Osteocyte (in vitro differentiated cells): ENCODE data around the gene TARS1. TPM values are rescaled to one million over a fixed set of nuclear protein-coding genes. Genes with fewer than 3 reads are reported as not detected.

Experiments used
- DNase-seq: peaks from one replicate; pipeline ENCODE4 v3.0.0; 2021; ENCODE audit warnings: mixed read lengths; ENCODE audit not compliant: unreplicated experiment; ENCODE audit errors: extremely low spot score
- H3K27ac Mint-ChIP-seq: one replicate; pipeline ENCODE4 v1.8.0; 2021; ENCODE audit warnings: mild to moderate bottlenecking, mixed read lengths; ENCODE audit not compliant: unreplicated experiment
- H3K27me3 Mint-ChIP-seq: one replicate; pipeline ENCODE4 v1.8.0; 2021; ENCODE audit warnings: mixed read lengths; ENCODE audit not compliant: unreplicated experiment
- H3K36me3 Mint-ChIP-seq: one replicate; pipeline ENCODE4 v1.8.0; 2021; ENCODE audit warnings: mixed read lengths; ENCODE audit not compliant: unreplicated experiment
- H3K4me1 Mint-ChIP-seq: one replicate; pipeline ENCODE4 v1.8.0; 2021; ENCODE audit warnings: mixed read lengths; ENCODE audit not compliant: unreplicated experiment
- H3K4me3 Mint-ChIP-seq: one replicate; pipeline ENCODE4 v1.8.0; 2021; ENCODE audit warnings: mild to moderate bottlenecking, moderate library complexity, mixed read lengths; ENCODE audit not compliant: unreplicated experiment
- H3K9me3 Mint-ChIP-seq: one replicate; pipeline ENCODE4 v1.8.0; 2021; ENCODE audit warnings: mixed read lengths; ENCODE audit not compliant: unreplicated experiment
- CTCF ChIP-seq: fragments of 200-600 bp; sonication (generic); IDR thresholded peaks from 2 replicates; pipeline ENCODE4 v1.5.0; 2021; ENCODE audit warnings: antibody characterized with exemption, mild to moderate bottlenecking, moderate library complexity
- total RNA-seq: library from RNA; stranded (reverse); gene quantifications from 2 replicates; pipeline ENCODE4 v1.2.1, GENCODE V29; 2021

The TARS1 gene
- total RNA-seq, 1 donor from 2014 or later: 237 TPM

- Mint-ChIP-seq H3K27ac (no peak overlapping the region), H3K27me3 (no peaks in the 10 kb centered on the region), H3K36me3 (peaks cover 61% of the 10 kb centered on the region), H3K4me3 (no peak overlapping the region), H3K9me3 (no peaks in the 10 kb centered on the region), H3K4me1 (no peaks in the 10 kb centered on the region)
- no peak for TF ChIP-seq CTCF
- DNase-seq: no peak
These were observed 34.9 kb downstream of the TARS1 start for GRCh38 chr5:33475706-33476105.

GRCh38 chr5:33476992-33477391 lies 36.2 kb downstream of the TARS1 start:
- Mint-ChIP-seq H3K36me3 (peaks cover 52% of the 10 kb centered on the region), H3K27me3 (no peaks in the 10 kb centered on the region), H3K4me1 (no peaks in the 10 kb centered on the region), H3K9me3 (no peaks in the 10 kb centered on the region), H3K27ac (no peak overlapping the region), H3K4me3 (no peak overlapping the region)
- no peak for DNase-seq
- TF ChIP-seq CTCF: no peak

- H3K4me1 Mint-ChIP-seq: no peaks in the 10 kb centered on the region
- H3K4me3 Mint-ChIP-seq: no peak overlapping the region
- peaks cover 50% of the 10 kb centered on the region for H3K36me3 Mint-ChIP-seq
- H3K9me3 Mint-ChIP-seq: no peaks in the 10 kb centered on the region
- no peak for DNase-seq
- no peaks in the 10 kb centered on the region for H3K27me3 Mint-ChIP-seq
- no peak overlapping the region for H3K27ac Mint-ChIP-seq
- no peak for TF ChIP-seq CTCF
These were observed 37.1 kb downstream of the TARS1 start for GRCh38 chr5:33477816-33478215.

- no peak for TF ChIP-seq CTCF
- H3K9me3 Mint-ChIP-seq: no peaks in the 10 kb centered on the region
- no peaks in the 10 kb centered on the region for H3K4me1 Mint-ChIP-seq
- H3K4me3 Mint-ChIP-seq: no peak overlapping the region
- no peak overlapping the region for H3K27ac Mint-ChIP-seq
- peaks cover 37% of the 10 kb centered on the region for H3K36me3 Mint-ChIP-seq
- no peaks in the 10 kb centered on the region for H3K27me3 Mint-ChIP-seq
- DNase-seq: no peak
These were observed 38.5 kb downstream of the TARS1 start for GRCh38 chr5:33479311-33479710.

GRCh38 chr5:33480876-33481275 lies 40.1 kb downstream of the TARS1 start:
- Mint-ChIP-seq H3K9me3 (no peaks in the 10 kb centered on the region), H3K27me3 (no peaks in the 10 kb centered on the region), H3K4me1 (no peaks in the 10 kb centered on the region), H3K27ac (no peak overlapping the region), H3K36me3 (peaks cover 23% of the 10 kb centered on the region), H3K4me3 (no peak overlapping the region)
- DNase-seq: no peak
- no peak for TF ChIP-seq CTCF
